Ishikawa (cell line): ENCODE results near the gene TMPRSS6.

Experiments used
- CREB1 ChIP-seq: IDR thresholded peaks from 2 replicates; pipeline ENCODE4 v1.6.1; 2012; ENCODE audit warnings: low read depth
- EP300 ChIP-seq: IDR thresholded peaks from 2 replicates; pipeline ENCODE4 v1.6.1; 2012; ENCODE audit warnings: borderline replicate concordance
- RAD21 ChIP-seq: IDR thresholded peaks from 2 replicates; pipeline ENCODE4 v1.6.1; 2012; ENCODE audit warnings: low read depth
- REST ChIP-seq: IDR thresholded peaks from 2 replicates; pipeline ENCODE4 v1.6.1; 2012; ENCODE audit warnings: low read depth, mild to moderate bottlenecking
- TCF12 ChIP-seq: IDR thresholded peaks from 2 replicates; pipeline ENCODE4 v1.6.1; 2012; ENCODE audit warnings: low read depth

- TF ChIP-seq TCF12 (no peak), REST (no peak), RAD21 (no peak), EP300 (no peak), CREB1 (no peak)
These were observed 78.8 kb downstream of the TMPRSS6 start for GRCh38 chr22:37030560-37031281.
